HG03439 (cell line): ENCODE results near the gene ITGB7.

ENCODE experiments used
- ATAC-seq: cut with Tn5 transposase; IDR thresholded peaks from one replicate; pipeline ENCODE4 v1.9.1; 2021; ENCODE audit warnings: mild to moderate bottlenecking, moderate library complexity; ENCODE audit not compliant: unreplicated experiment

Gene ITGB7

GRCh38 chr12:53159195-53159839, 47.7 kb downstream of the ITGB7 start:
- ATAC-seq: no peak

GRCh38 chr12:53152390-53152789, 54.7 kb downstream of the ITGB7 start:
- ATAC-seq: no peak

- no peak for ATAC-seq
Observed at GRCh38 chr12:53151039-53151438, 56.0 kb downstream of the ITGB7 start.

- ATAC-seq: no peak
Observed at GRCh38 chr12:53147653-53148052, 59.4 kb downstream of the ITGB7 start.

- no peak for ATAC-seq
Observed at GRCh38 chr12:53147181-53147580, 59.9 kb downstream of the ITGB7 start.

- no peak for ATAC-seq
Observed at GRCh38 chr12:53145383-53146260, 61.4 kb downstream of the ITGB7 start.

- no peak for ATAC-seq
Observed at GRCh38 chr12:53143355-53143754, 63.7 kb downstream of the ITGB7 start.
